Measurements from ENCODE around the gene ECI2. TPM values are rescaled to one million over a fixed set of nuclear protein-coding genes. Genes with fewer than 3 reads are reported as not detected.

ECI2 gene
- total RNA-seq, 1 donor from 2014 or later: 52.7 TPM

- TF ChIP-seq CTCF (conservative IDR thresholded peaks at IDR 0.05): no peak
- no peak for DNase-seq (ENCODE audit: low read depth, low spot score)
- no peaks in the 10 kb centered on the region for H3K27me3 Mint-ChIP-seq (ENCODE audit: low read depth)
- no peaks in the 10 kb centered on the region for H3K9me3 Mint-ChIP-seq
- H3K36me3 Mint-ChIP-seq (ENCODE audit: low read depth): no peaks in the 10 kb centered on the region
- peaks cover 7% of the 10 kb centered on the region for H3K4me1 Mint-ChIP-seq
- H3K4me3 Mint-ChIP-seq: no peak overlapping the region
- no peak overlapping the region for H3K27ac Mint-ChIP-seq (ENCODE audit: unreplicated experiment)
Measured at GRCh38 chr6:4074478-4075235, 60.7 kb downstream of the ECI2 start.

GRCh38 chr6:4071330-4071729 is 64.0 kb downstream of the ECI2 start:
- H3K36me3 Mint-ChIP-seq (ENCODE audit: low read depth): no peaks in the 10 kb centered on the region
- no peak for DNase-seq (ENCODE audit: low read depth, low spot score)
- no peaks in the 10 kb centered on the region for H3K27me3 Mint-ChIP-seq (ENCODE audit: low read depth)
- no peak overlapping the region for H3K4me3 Mint-ChIP-seq
- no peaks in the 10 kb centered on the region for H3K9me3 Mint-ChIP-seq
- no peaks in the 10 kb centered on the region for H3K4me1 Mint-ChIP-seq
- TF ChIP-seq CTCF (conservative IDR thresholded peaks at IDR 0.05): no peak
- H3K27ac Mint-ChIP-seq (ENCODE audit: unreplicated experiment): no peak overlapping the region

GRCh38 chr6:4069199-4069598 is 66.2 kb downstream of the ECI2 start:
- Mint-ChIP-seq H3K36me3 (ENCODE audit: low read depth) (peaks cover 7% of the 10 kb centered on the region), H3K27me3 (ENCODE audit: low read depth) (no peaks in the 10 kb centered on the region), H3K4me3 (no peak overlapping the region), H3K4me1 (no peaks in the 10 kb centered on the region), H3K9me3 (no peaks in the 10 kb centered on the region), H3K27ac (ENCODE audit: unreplicated experiment) (no peak overlapping the region)
- no peak for TF ChIP-seq CTCF (conservative IDR thresholded peaks at IDR 0.05)
- no peak for DNase-seq (ENCODE audit: low read depth, low spot score)

GRCh38 chr6:4067673-4068072 is 67.7 kb downstream of the ECI2 start:
- no peak overlapping the region for H3K27ac Mint-ChIP-seq (ENCODE audit: unreplicated experiment)
- no peak for DNase-seq (ENCODE audit: low read depth, low spot score)
- no peaks in the 10 kb centered on the region for H3K4me1 Mint-ChIP-seq

GRCh38 chr6:4066029-4066755 is 69.2 kb downstream of the ECI2 start:
- no peak overlapping the region for H3K4me3 Mint-ChIP-seq
- no peak overlapping the region for H3K27ac Mint-ChIP-seq (ENCODE audit: unreplicated experiment)
- no peaks in the 10 kb centered on the region for H3K4me1 Mint-ChIP-seq
- peaks cover 7% of the 10 kb centered on the region for H3K36me3 Mint-ChIP-seq (ENCODE audit: low read depth)
- no peak for DNase-seq (ENCODE audit: low read depth, low spot score)
- no peaks in the 10 kb centered on the region for H3K27me3 Mint-ChIP-seq (ENCODE audit: low read depth)
- TF ChIP-seq CTCF (conservative IDR thresholded peaks at IDR 0.05): no peak
- no peaks in the 10 kb centered on the region for H3K9me3 Mint-ChIP-seq

More at GRCh38 chr6:4067673-4068072, 67.7 kb downstream of the ECI2 start:
- Mint-ChIP-seq H3K9me3 (no peaks in the 10 kb centered on the region), H3K36me3 (ENCODE audit: low read depth) (peaks cover 7% of the 10 kb centered on the region), H3K27me3 (ENCODE audit: low read depth) (no peaks in the 10 kb centered on the region), H3K4me3 (no peak overlapping the region)
- no peak for TF ChIP-seq CTCF (conservative IDR thresholded peaks at IDR 0.05)

Other genes with a start within 250 kb of the ECI2 start
- gene FAM217A, start 56.4 kb downstream of the ECI2 start, total RNA-seq: not detected in 2 replicates